Measurements from ENCODE around the gene TPPP2. TPM values are rescaled to one million over a fixed set of nuclear protein-coding genes. Genes with fewer than 3 reads are reported as not detected.
A peak's percentile ranks its signal among the peaks of the same experiment; 100 is the strongest.

TPPP2 gene
- total RNA-seq, 1 experiment from 2014 or later, result not detected

DNA sequence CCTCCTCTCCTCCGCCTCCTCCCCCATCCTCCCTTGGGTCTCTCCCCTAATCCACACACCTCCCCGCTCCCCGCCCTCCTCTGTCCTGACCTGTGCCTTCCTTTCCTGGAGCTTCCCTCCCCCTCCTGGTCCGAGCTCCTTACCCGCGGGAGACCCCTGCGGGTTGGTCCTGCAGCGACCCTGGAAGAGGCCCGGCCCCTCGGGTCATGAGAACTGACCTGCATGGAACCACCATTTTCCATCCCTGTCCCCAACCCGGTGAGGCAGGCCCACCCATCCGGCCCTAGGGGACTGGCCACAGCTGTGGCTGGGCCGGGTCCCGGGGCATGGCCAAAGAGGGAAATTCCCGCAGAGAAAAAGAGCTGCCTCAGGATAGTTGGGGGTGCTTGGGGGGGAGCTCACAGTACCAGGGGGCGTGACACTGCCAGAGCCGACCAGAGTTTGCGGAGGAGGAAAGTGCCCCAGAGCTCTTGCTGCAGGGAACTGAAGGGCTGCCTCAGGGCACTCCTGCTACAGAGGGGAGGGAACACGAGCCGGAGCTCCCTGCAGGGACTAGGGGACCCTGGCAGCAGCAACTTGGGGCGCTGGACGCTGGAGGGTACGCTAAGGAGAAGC lies 40.7 kb downstream of the TPPP2 start:
- Histone ChIP-seq H3K9me2 (replicated peaks; ENCODE audit: insufficient read depth, low read length) (no peaks in the 10 kb centered on the region), H3K4me1 (ENCODE audit: low read length) (peaks cover 26% of the 10 kb centered on the region), H3K9ac (ENCODE audit: low read length) (peak overlapping the region; percentile 64), H3K9me3 (ENCODE audit: low read length) (no peaks in the 10 kb centered on the region), H3K27me3 (ENCODE audit: low read length) (peaks cover 3% of the 10 kb centered on the region; the same call in 1 of the 2 replicates), H2AFZ (ENCODE audit: low read length) (peak overlapping the region; percentile 42; the same call in 1 of the 2 replicates), H3K27ac (ENCODE audit: low read length) (no peak overlapping the region), H3K4me3 (ENCODE audit: low read length) (peak overlapping the region; percentile 64), H4K20me1 (ENCODE audit: insufficient read depth, low read depth, low read length) (no peaks in the 10 kb centered on the region), H3K79me2 (ENCODE audit: low read length) (no peaks in the 10 kb centered on the region), H3K4me2 (ENCODE audit: low read depth, low read length, poor library complexity, severe bottlenecking) (peak overlapping the region; percentile 69), H3K36me3 (ENCODE audit: insufficient read depth, low read length) (no peaks in the 10 kb centered on the region)
- DNase-seq, result no peak

DNA sequence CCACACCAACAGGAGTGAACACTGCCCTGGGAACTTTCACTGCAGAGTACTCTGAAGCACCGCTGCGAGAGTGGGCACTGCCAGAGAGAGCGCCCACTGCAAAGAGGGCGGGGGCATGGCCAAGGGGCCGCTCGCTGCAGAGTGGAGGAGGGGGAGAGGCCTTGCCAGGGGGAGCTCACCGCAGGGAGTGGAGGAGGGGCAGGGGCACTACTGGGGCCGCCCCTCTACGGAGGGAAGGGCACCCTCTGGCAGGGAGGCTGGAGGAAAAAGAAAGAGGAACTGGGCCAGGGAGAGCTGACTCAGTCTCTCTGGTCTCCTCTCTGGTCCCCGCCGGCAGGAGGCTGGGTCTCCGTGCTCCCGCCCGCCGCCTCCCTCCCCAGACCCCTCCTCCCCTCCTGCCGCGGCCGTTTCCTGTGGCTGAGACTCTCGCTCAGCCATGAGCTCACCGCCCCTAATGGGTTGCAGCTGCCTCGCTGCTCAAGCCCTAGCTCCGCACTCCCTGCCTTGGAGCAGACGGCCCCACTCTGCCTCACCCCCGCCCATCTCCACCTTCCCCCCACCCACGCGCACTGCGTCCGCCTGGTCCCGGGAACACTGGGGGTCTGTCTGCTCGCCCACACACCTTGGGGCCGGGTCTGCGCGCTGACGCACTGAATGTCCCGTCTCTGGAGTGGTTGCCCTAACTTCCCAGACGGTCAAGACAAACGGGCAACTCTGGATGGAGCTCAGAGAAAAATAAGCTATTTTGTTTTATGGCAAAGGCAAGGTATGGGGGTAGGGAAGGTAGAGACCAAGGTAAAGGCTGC lies 41.4 kb downstream of the TPPP2 start:
- Histone ChIP-seq H3K9me2 (replicated peaks; ENCODE audit: insufficient read depth, low read length) (no peaks in the 10 kb centered on the region), H4K20me1 (ENCODE audit: insufficient read depth, low read depth, low read length) (no peaks in the 10 kb centered on the region), H3K9ac (ENCODE audit: low read length) (peak overlapping the region; percentile 64), H3K79me2 (ENCODE audit: low read length) (no peaks in the 10 kb centered on the region), H3K9me3 (ENCODE audit: low read length) (no peaks in the 10 kb centered on the region), H3K27ac (ENCODE audit: low read length) (no peak overlapping the region), H3K36me3 (ENCODE audit: insufficient read depth, low read length) (no peaks in the 10 kb centered on the region), H3K4me1 (ENCODE audit: low read length) (peaks cover 26% of the 10 kb centered on the region), H3K27me3 (ENCODE audit: low read length) (peaks cover 3% of the 10 kb centered on the region; the same call in 1 of the 2 replicates), H3K4me3 (ENCODE audit: low read length) (peak overlapping the region; percentile 64), H2AFZ (ENCODE audit: low read length) (peak overlapping the region; percentile 70; the same call in 1 of the 2 replicates), H3K4me2 (ENCODE audit: low read depth, low read length, poor library complexity, severe bottlenecking) (peak overlapping the region; percentile 69)
- peak; percentile 92 for DNase-seq

- peak; percentile 56 for DNase-seq
- no peaks in the 10 kb centered on the region for H3K79me2 ChIP-seq (ENCODE audit: low read length)
- no peaks in the 10 kb centered on the region for H3K9me2 ChIP-seq (replicated peaks; ENCODE audit: insufficient read depth, low read length)
- peaks cover 26% of the 10 kb centered on the region for H3K4me1 ChIP-seq (ENCODE audit: low read length)
- H3K9me3 ChIP-seq (ENCODE audit: low read length), result no peaks in the 10 kb centered on the region
- H4K20me1 ChIP-seq (ENCODE audit: insufficient read depth, low read depth, low read length), result no peaks in the 10 kb centered on the region
- H3K4me3 ChIP-seq (ENCODE audit: low read length), result peak overlapping the region; percentile 64
- H3K27me3 ChIP-seq (ENCODE audit: low read length), result peaks cover 3% of the 10 kb centered on the region; the same call in 1 of the 2 replicates
- no peak overlapping the region for H3K27ac ChIP-seq (ENCODE audit: low read length)
- peak overlapping the region; percentile 70; the same call in 1 of the 2 replicates for H2AFZ ChIP-seq (ENCODE audit: low read length)
- H3K4me2 ChIP-seq (ENCODE audit: low read depth, low read length, poor library complexity, severe bottlenecking), result peak overlapping the region; percentile 69
- no peaks in the 10 kb centered on the region for H3K36me3 ChIP-seq (ENCODE audit: insufficient read depth, low read length)
- H3K9ac ChIP-seq (ENCODE audit: low read length), result peak overlapping the region; percentile 64
Observed at GRCh38 chr14:21072031-21072473, 42.0 kb downstream of the TPPP2 start.

GRCh38 chr14:21072781-21073339 lies 42.8 kb downstream of the TPPP2 start:
- Histone ChIP-seq H3K27ac (ENCODE audit: low read length) (no peak overlapping the region), H3K4me2 (ENCODE audit: low read depth, low read length, poor library complexity, severe bottlenecking) (no peak overlapping the region), H3K9me3 (ENCODE audit: low read length) (no peaks in the 10 kb centered on the region), H3K36me3 (ENCODE audit: insufficient read depth, low read length) (no peaks in the 10 kb centered on the region), H3K79me2 (ENCODE audit: low read length) (no peaks in the 10 kb centered on the region), H2AFZ (ENCODE audit: low read length) (no peak overlapping the region), H3K9ac (ENCODE audit: low read length) (no peak overlapping the region), H3K9me2 (replicated peaks; ENCODE audit: insufficient read depth, low read length) (no peaks in the 10 kb centered on the region), H4K20me1 (ENCODE audit: insufficient read depth, low read depth, low read length) (no peaks in the 10 kb centered on the region), H3K27me3 (ENCODE audit: low read length) (peaks cover 3% of the 10 kb centered on the region; the same call in 1 of the 2 replicates), H3K4me1 (ENCODE audit: low read length) (peaks cover 26% of the 10 kb centered on the region), H3K4me3 (ENCODE audit: low read length) (no peak overlapping the region)
- no peak for DNase-seq

DNA sequence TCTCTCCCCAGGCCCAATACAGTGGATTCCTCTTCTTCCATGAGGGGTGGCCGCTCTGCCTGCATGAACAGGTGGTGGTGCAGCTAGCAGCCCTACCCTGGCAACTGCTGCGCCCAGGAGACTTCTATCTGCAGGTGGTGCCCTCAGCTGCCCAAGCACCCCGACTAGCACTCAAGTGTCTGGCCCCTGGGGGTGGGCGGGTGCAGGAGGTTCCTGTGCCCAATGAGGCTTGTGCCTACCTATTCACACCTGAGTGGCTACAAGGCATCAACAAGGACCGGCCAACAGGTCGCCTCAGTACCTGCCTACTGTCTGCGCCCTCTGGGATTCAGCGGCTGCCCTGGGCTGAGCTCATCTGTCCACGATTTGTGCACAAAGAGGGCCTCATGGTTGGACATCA lies 43.9 kb downstream of the TPPP2 start:
- Histone ChIP-seq H3K27me3 (ENCODE audit: low read length) (peaks cover 3% of the 10 kb centered on the region; the same call in 1 of the 2 replicates), H3K9me2 (replicated peaks; ENCODE audit: insufficient read depth, low read length) (no peaks in the 10 kb centered on the region)

GRCh38 chr14:21074398-21075272 lies 44.6 kb downstream of the TPPP2 start:
- Histone ChIP-seq H4K20me1 (ENCODE audit: insufficient read depth, low read depth, low read length) (no peaks in the 10 kb centered on the region), H3K27me3 (ENCODE audit: low read length) (peaks cover 3% of the 10 kb centered on the region; the same call in 1 of the 2 replicates), H2AFZ (ENCODE audit: low read length) (no peak overlapping the region), H3K9me3 (ENCODE audit: low read length) (no peaks in the 10 kb centered on the region), H3K36me3 (ENCODE audit: insufficient read depth, low read length) (no peaks in the 10 kb centered on the region), H3K27ac (ENCODE audit: low read length) (no peak overlapping the region), H3K9me2 (replicated peaks; ENCODE audit: insufficient read depth, low read length) (no peaks in the 10 kb centered on the region), H3K4me3 (ENCODE audit: low read length) (no peak overlapping the region), H3K9ac (ENCODE audit: low read length) (no peak overlapping the region), H3K4me1 (ENCODE audit: low read length) (peaks cover 26% of the 10 kb centered on the region), H3K79me2 (ENCODE audit: low read length) (no peaks in the 10 kb centered on the region), H3K4me2 (ENCODE audit: low read depth, low read length, poor library complexity, severe bottlenecking) (no peak overlapping the region)
- no peak for DNase-seq

More for the DNA sequence above, 43.9 kb downstream of the TPPP2 start:
- no peaks in the 10 kb centered on the region for H3K9me3 ChIP-seq (ENCODE audit: low read length)
- H4K20me1 ChIP-seq (ENCODE audit: insufficient read depth, low read depth, low read length), result no peaks in the 10 kb centered on the region
- no peaks in the 10 kb centered on the region for H3K79me2 ChIP-seq (ENCODE audit: low read length)
- no peak overlapping the region for H3K4me3 ChIP-seq (ENCODE audit: low read length)
- no peak overlapping the region for H2AFZ ChIP-seq (ENCODE audit: low read length)
- no peak overlapping the region for H3K9ac ChIP-seq (ENCODE audit: low read length)
- peaks cover 26% of the 10 kb centered on the region for H3K4me1 ChIP-seq (ENCODE audit: low read length)
- no peak overlapping the region for H3K4me2 ChIP-seq (ENCODE audit: low read depth, low read length, poor library complexity, severe bottlenecking)
- H3K36me3 ChIP-seq (ENCODE audit: insufficient read depth, low read length), result no peaks in the 10 kb centered on the region
- DNase-seq, result no peak
- no peak overlapping the region for H3K27ac ChIP-seq (ENCODE audit: low read length)

- Histone ChIP-seq H2AFZ (ENCODE audit: low read length) (no peak overlapping the region), H3K4me1 (ENCODE audit: low read length) (peaks cover 16% of the 10 kb centered on the region)
- no peak for DNase-seq
Observed at GRCh38 chr14:21075719-21076437, 45.9 kb downstream of the TPPP2 start.

More at GRCh38 chr14:21075719-21076437, 45.9 kb downstream of the TPPP2 start:
- Histone ChIP-seq H3K9me3 (ENCODE audit: low read length) (no peaks in the 10 kb centered on the region), H3K4me2 (ENCODE audit: low read depth, low read length, poor library complexity, severe bottlenecking) (no peak overlapping the region), H3K4me3 (ENCODE audit: low read length) (no peak overlapping the region), H4K20me1 (ENCODE audit: insufficient read depth, low read depth, low read length) (no peaks in the 10 kb centered on the region), H3K36me3 (ENCODE audit: insufficient read depth, low read length) (no peaks in the 10 kb centered on the region), H3K79me2 (ENCODE audit: low read length) (no peaks in the 10 kb centered on the region), H3K9me2 (replicated peaks; ENCODE audit: insufficient read depth, low read length) (no peaks in the 10 kb centered on the region), H3K27me3 (ENCODE audit: low read length) (0 out of 2 replicates have a peak, but pooled peaks cover 3% of the 10 kb centered on the region), H3K9ac (ENCODE audit: low read length) (no peak overlapping the region), H3K27ac (ENCODE audit: low read length) (no peak overlapping the region)
